Panc1 (cell line): Measurements from ENCODE around the gene EIF1. TPM values are rescaled to one million over a fixed set of nuclear protein-coding genes. Genes with fewer than 3 reads are reported as not detected.

Experiments
- ATAC-seq: fragments of 200-7000 bp; cut with Tn5 transposase; 2 replicates; pipeline ENCODE4 v1.9.1; 2020; ENCODE audit warnings: mild to moderate bottlenecking, moderate library complexity
- BruUV-seq: library from RNA; stranded (reverse); fragments of 400-500 nt; replicated peaks from 2 replicates; lab custom pipeline; 2021; lab: Mats Ljungman, UMichigan
- CTCF ChIA-PET: fragments of 300-600 bp; sonication (Branson Sonifier 250); formaldehyde crosslinking; loops from one replicate; lab custom pipeline; 2022; ENCODE audit warnings: antibody characterized with exemption; lab: Charles Lee
- POLR2A ChIA-PET: fragments of 300-600 bp; sonication (Branson Sonifier 250); formaldehyde crosslinking; loops from one replicate; lab custom pipeline; 2022; ENCODE audit warnings: antibody characterized with exemption; lab: Charles Lee
- DNase-seq: peaks from one replicate; pipeline ENCODE4 v3.0.0-alpha.2; 2010; ENCODE audit warnings: low read depth, low spot score
- H3K27ac ChIP-seq: 2 replicates; pipeline ENCODE4 v1.5.1; 2011; ENCODE audit warnings: mild to moderate bottlenecking, low read length, inconsistent platforms
- H3K27me3 ChIP-seq: fragments of 200-500 bp; sonication (Bioruptor generic); 2 replicates; pipeline ENCODE4 v1.6.0; 2014; ENCODE audit warnings: low read length, inconsistent platforms; ENCODE audit not compliant: control insufficient read depth, insufficient read depth
- H3K36me3 ChIP-seq: fragments of 200-500 bp; sonication (Bioruptor generic); 2 replicates; pipeline ENCODE4 v1.5.1; 2014; ENCODE audit warnings: inconsistent platforms, mild to moderate bottlenecking, low read length, moderate library complexity; ENCODE audit not compliant: control insufficient read depth, insufficient read depth
- H3K4me1 ChIP-seq: 2 replicates; pipeline ENCODE4 v1.5.1; 2011; ENCODE audit warnings: inconsistent platforms, mild to moderate bottlenecking, low read length, moderate library complexity; ENCODE audit not compliant: control insufficient read depth, insufficient read depth
- H3K4me3 ChIP-seq, 2 experiments: 2 replicates each; pipeline ENCODE4 v1.5.1; 2011 to 2012; ENCODE audit warnings: low read depth in 2 of 2, low read length in 2 of 2, mild to moderate bottlenecking in 2 of 2, inconsistent platforms in 1 of 2, moderate library complexity in 1 of 2
- H3K9me3 ChIP-seq: fragments of 200-500 bp; sonication (Bioruptor generic); 2 replicates; pipeline ENCODE4 v1.5.1; 2014; ENCODE audit warnings: low read depth, mild to moderate bottlenecking, inconsistent platforms, low read length, moderate library complexity; ENCODE audit not compliant: control insufficient read depth, insufficient read depth
- POLR2AphosphoS5 ChIP-seq: IDR thresholded peaks from 2 replicates; pipeline ENCODE4 v1.6.1; 2012; ENCODE audit warnings: mild to moderate bottlenecking, low read depth, low read length, moderate library complexity
- SIN3A ChIP-seq: IDR thresholded peaks from 2 replicates; pipeline ENCODE4 v1.6.1; 2012; ENCODE audit warnings: low read depth, mild to moderate bottlenecking, low read length, moderate library complexity, borderline replicate concordance; ENCODE audit not compliant: insufficient read depth
- TCF7L2 ChIP-seq: IDR thresholded peaks from 2 replicates; pipeline ENCODE4 v1.6.1; 2011; ENCODE audit warnings: mild to moderate bottlenecking, low read depth, low read length, inconsistent platforms
- in situ Hi-C: cut with HindIII; loops from 2 replicates; pipeline ENCODE4 v1.10.0; 2016; ENCODE audit warnings: low sequenced_read_pairs, low pct_unique_long_range_greater_than_20kb
- intact Hi-C: fragments of 100-400 bp; cut with micrococcal nuclease; formaldehyde crosslinking; loops from one replicate; pipeline ENCODE4 v1.10.0; 2022; ENCODE audit not compliant: unreplicated experiment
- total RNA-seq: library from RNA; stranded (reverse); gene quantifications from one replicate; pipeline ENCODE4 v1.2.1, GENCODE V29; 2021; ENCODE audit not compliant: unreplicated experiment
- TF ChIP-seq, protein P1 (sequence below), 2 experiments: IDR thresholded peaks; 2 replicates each; pipeline ENCODE4 v1.6.1; 2011 to 2012; ENCODE audit warnings: low read depth in 2 of 2, control low read depth in 1 of 2, low read length in 1 of 2, mild to moderate bottlenecking in 1 of 2, moderate library complexity in 1 of 2; ENCODE audit not compliant: insufficient read depth in 1 of 2
- TF ChIP-seq, protein P2 (sequence below): fragments of 450-650 bp; IDR thresholded peaks from 2 replicates; pipeline ENCODE4 v1.5.1; 2017; ENCODE audit warnings: mild to moderate bottlenecking

The EIF1 gene
- total RNA-seq, 1 experiment from 2014 or later: 747 TPM

DNA sequence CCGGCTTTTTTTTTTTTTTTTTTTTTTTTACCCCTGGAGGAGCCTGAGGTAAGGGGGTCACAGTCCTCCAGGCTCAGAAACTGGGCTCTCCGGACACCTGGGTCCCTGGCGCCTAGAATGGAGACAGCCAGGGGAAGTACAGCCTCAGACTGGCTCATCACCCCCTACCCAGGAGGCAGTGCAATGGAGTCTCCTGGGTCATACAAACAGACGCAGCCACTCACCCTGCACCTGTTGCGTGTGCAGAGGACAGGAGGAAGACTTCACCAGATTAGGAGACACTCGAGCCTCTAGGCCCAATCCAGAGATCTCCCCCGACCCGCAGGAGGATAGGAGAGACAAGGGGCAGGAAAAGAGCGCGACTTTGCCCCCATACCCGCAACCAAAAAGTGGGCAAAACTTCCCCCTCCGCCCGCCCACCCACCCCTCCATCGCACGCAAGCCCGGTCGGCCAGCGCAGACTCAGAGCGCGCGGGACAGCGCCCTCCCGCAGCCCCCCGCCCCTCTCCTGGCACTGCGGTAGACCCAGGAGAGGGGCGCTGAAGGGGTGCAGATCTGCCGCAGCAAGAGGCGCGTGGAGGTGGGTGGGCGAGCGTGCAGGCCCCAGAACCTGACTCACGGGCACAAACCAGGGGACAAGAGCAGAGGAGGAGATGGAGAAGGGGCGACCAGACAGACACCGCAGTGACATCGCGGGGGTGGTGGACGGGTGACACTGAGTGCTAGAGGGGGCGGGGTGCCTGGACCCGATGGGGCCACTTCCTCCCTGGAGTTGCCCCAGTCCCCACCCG lies 44.9 kb downstream of the EIF1 start:
- in situ Hi-C loops: no loop called here
- Histone ChIP-seq H3K4me3 (peak overlapping the region; percentile 58 to 64), H3K27ac (no peak overlapping the region), H3K4me1 (peaks cover 9% of the 10 kb centered on the region), H3K36me3 (no peaks in the 10 kb centered on the region), H3K9me3 (no peaks in the 10 kb centered on the region), H3K27me3 (no peaks in the 10 kb centered on the region)
- ChIA-PET POLR2A (interaction anchor here (0.6 kb wide), 1 partner anchor 29 kb away, joined by 7 read pairs; no protein-coding TSS in a partner anchor), CTCF (no interaction called here)
- peak; percentile 0; the same call in 1 of the 2 replicates for ATAC-seq
- intact Hi-C loops: no loop called here
- no peak for DNase-seq
- TF ChIP-seq, protein P1, sequence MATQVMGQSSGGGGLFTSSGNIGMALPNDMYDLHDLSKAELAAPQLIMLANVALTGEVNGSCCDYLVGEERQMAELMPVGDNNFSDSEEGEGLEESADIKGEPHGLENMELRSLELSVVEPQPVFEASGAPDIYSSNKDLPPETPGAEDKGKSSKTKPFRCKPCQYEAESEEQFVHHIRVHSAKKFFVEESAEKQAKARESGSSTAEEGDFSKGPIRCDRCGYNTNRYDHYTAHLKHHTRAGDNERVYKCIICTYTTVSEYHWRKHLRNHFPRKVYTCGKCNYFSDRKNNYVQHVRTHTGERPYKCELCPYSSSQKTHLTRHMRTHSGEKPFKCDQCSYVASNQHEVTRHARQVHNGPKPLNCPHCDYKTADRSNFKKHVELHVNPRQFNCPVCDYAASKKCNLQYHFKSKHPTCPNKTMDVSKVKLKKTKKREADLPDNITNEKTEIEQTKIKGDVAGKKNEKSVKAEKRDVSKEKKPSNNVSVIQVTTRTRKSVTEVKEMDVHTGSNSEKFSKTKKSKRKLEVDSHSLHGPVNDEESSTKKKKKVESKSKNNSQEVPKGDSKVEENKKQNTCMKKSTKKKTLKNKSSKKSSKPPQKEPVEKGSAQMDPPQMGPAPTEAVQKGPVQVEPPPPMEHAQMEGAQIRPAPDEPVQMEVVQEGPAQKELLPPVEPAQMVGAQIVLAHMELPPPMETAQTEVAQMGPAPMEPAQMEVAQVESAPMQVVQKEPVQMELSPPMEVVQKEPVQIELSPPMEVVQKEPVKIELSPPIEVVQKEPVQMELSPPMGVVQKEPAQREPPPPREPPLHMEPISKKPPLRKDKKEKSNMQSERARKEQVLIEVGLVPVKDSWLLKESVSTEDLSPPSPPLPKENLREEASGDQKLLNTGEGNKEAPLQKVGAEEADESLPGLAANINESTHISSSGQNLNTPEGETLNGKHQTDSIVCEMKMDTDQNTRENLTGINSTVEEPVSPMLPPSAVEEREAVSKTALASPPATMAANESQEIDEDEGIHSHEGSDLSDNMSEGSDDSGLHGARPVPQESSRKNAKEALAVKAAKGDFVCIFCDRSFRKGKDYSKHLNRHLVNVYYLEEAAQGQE (IDR thresholded peaks at IDR 0.05; ENCODE audit: insufficient read depth in 1 of 2, low read depth in 2 of 2, low read length in 1 of 2): no peak
- TF ChIP-seq TCF7L2 (no peak), SIN3A (no peak), POLR2AphosphoS5 (no peak)
- TF ChIP-seq, protein P2, sequence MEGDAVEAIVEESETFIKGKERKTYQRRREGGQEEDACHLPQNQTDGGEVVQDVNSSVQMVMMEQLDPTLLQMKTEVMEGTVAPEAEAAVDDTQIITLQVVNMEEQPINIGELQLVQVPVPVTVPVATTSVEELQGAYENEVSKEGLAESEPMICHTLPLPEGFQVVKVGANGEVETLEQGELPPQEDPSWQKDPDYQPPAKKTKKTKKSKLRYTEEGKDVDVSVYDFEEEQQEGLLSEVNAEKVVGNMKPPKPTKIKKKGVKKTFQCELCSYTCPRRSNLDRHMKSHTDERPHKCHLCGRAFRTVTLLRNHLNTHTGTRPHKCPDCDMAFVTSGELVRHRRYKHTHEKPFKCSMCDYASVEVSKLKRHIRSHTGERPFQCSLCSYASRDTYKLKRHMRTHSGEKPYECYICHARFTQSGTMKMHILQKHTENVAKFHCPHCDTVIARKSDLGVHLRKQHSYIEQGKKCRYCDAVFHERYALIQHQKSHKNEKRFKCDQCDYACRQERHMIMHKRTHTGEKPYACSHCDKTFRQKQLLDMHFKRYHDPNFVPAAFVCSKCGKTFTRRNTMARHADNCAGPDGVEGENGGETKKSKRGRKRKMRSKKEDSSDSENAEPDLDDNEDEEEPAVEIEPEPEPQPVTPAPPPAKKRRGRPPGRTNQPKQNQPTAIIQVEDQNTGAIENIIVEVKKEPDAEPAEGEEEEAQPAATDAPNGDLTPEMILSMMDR: no peak
- BruUV-seq: no TSS peak

DNA sequence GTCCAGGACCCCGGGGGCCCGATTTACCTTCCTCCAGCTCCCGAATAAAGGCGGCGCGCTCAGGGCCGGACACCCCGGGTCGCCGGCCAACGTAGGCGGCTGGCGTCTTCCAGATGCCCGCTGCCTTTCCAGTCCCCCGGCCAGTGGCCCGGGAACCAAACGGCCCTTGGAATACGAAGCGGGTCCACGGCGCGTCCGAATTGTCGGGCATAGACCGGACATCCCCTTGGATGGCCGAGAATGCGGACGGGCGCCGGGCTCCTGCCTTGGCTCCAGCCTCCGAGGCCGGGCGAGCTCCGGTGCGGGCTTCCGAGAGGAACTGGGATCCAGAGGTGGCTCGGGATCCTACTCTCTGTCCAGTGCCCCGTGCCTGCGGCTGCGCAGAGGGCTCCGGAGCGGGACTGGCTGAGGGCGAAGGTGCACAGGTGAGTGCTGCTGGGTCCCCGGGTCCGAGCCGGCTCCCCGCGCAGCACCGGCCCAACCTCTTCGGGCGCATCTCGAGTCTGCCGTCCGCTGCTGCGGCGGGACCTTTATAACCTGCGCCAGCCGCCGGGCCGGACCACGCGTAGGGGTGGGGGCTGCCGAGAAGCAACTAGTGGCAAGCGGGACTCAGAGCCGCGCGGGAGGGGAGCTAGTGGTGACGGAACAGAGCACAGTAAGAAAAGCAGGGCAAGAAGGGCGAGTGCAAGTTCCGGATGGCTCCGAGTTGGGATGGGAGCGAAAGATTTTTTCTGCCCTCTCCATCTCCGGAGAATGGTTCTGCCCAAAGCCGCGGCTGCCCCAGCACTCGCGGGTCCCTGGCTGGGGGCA lies 45.7 kb downstream of the EIF1 start, which contains the start of gene HAP1:
Gene HAP1 (minus strand): TSS at position 505 of the 810 bp plus-strand sequence. CDS start 9 bp downstream, at position 496.
- ATAC-seq (peak; percentile 78), DNase-seq (no peak)
- intact Hi-C loops: no loop called here
- H3K9me3 ChIP-seq: no peaks in the 10 kb centered on the region
- CTCF ChIA-PET: no interaction called here
- no peaks in the 10 kb centered on the region for H3K36me3 ChIP-seq
- no TSS peak for BruUV-seq
- peak within 1 kb of the TSS; percentile 76 for H3K27ac ChIP-seq
- TF ChIP-seq, protein P1 (IDR thresholded peaks at IDR 0.05; ENCODE audit: insufficient read depth in 1 of 2, low read depth in 2 of 2, low read length in 1 of 2): no peak
- 0 out of 2 replicates have a peak, but pooled peaks have one; percentile 18 for TF ChIP-seq SIN3A
- TF ChIP-seq POLR2AphosphoS5: peak; percentile 99
- TF ChIP-seq, protein P2: no peak
- peak; percentile 72 for TF ChIP-seq TCF7L2
- H3K4me1 ChIP-seq: peaks cover 12% of the 10 kb centered on the region
- POLR2A ChIA-PET: interaction anchor here (0.7 to 0.8 kb wide), 2 partner anchors 46 to 51 kb away, joined by 3 to 11 read pairs; no protein-coding TSS in a partner anchor
- peak within 1 kb of the TSS; percentile 58 to 64 for H3K4me3 ChIP-seq
- in situ Hi-C loops: no loop called here
- no peaks in the 10 kb centered on the region for H3K27me3 ChIP-seq
